ENCODE data around the gene COL11A2. TPM values are rescaled to one million over a fixed set of nuclear protein-coding genes. Genes with fewer than 3 reads are reported as not detected.

The COL11A2 gene
- total RNA-seq, 2 experiments from 2014 or later, result 2.8 to 3.0 TPM

GRCh38 chr6:33156964-33157363 lies 35.3 kb downstream of the COL11A2 start:
- H3K27ac Mint-ChIP-seq, result no peak overlapping the region

GRCh38 chr6:33156561-33156960 lies 35.7 kb downstream of the COL11A2 start:
- intact Hi-C loops (cut with DNase I, micrococcal nuclease), result no loop called here
- Mint-ChIP-seq H3K4me1 (ENCODE audit: low read depth) (peaks cover 5% of the 10 kb centered on the region), H3K27ac (no peak overlapping the region), H3K27me3 (peaks cover 14% of the 10 kb centered on the region), H3K36me3 (ENCODE audit: low read depth) (peaks cover 3% of the 10 kb centered on the region), H3K4me3 (no peak overlapping the region), H3K9me3 (peaks cover 3% of the 10 kb centered on the region)
- ChIA-PET CTCF (no interaction called here), POLR2A (no interaction called here)
- H3K36me3 ChIP-seq (ENCODE audit: insufficient read depth, low read length), result no peaks in the 10 kb centered on the region
- no peak for DNase-seq
- H3K4me3 ChIP-seq (ENCODE audit: low read length), result no peak overlapping the region
- ATAC-seq (ENCODE audit: poor library complexity), result no peak
- H3K27ac ChIP-seq (ENCODE audit: low read depth in 1 of 2, low read length in 2 of 2), result no peak overlapping the region
- H3K9me3 ChIP-seq (ENCODE audit: control insufficient read depth in 1 of 2, insufficient read depth in 1 of 2, low read length in 2 of 2), result peaks cover 0 to 2% of the 10 kb centered on the region in 2 experiments
- TF ChIP-seq CTCF (IDR thresholded peaks at IDR 0.05), result no peak
- H3K27me3 ChIP-seq (ENCODE audit: control insufficient read depth in 1 of 2, insufficient read depth in 2 of 2, low read length in 2 of 2), result peaks cover 0 to 4% of the 10 kb centered on the region in 2 experiments
- H3K4me1 ChIP-seq (ENCODE audit: insufficient read depth, low read length), result peaks cover 7% of the 10 kb centered on the region

More at GRCh38 chr6:33156964-33157363, 35.3 kb downstream of the COL11A2 start:
- Histone ChIP-seq H3K27me3 (ENCODE audit: control insufficient read depth in 1 of 2, insufficient read depth in 2 of 2, low read length in 2 of 2) (peaks cover 0 to 4% of the 10 kb centered on the region in 2 experiments), H3K4me3 (ENCODE audit: low read length) (no peak overlapping the region), H3K27ac (ENCODE audit: low read depth in 1 of 2, low read length in 2 of 2) (no peak overlapping the region), H3K4me1 (ENCODE audit: insufficient read depth, low read length) (peaks cover 11% of the 10 kb centered on the region), H3K9me3 (ENCODE audit: control insufficient read depth in 1 of 2, insufficient read depth in 1 of 2, low read length in 2 of 2) (no peaks in the 10 kb centered on the region), H3K36me3 (ENCODE audit: insufficient read depth, low read length) (no peaks in the 10 kb centered on the region)
- CTCF ChIA-PET, result interaction anchor here (1.2 kb wide), 1 partner anchor 41 kb away, joined by 5 read pairs; no protein-coding TSS in a partner anchor
- Mint-ChIP-seq H3K27me3 (peaks cover 14% of the 10 kb centered on the region), H3K4me1 (ENCODE audit: low read depth) (peaks cover 9% of the 10 kb centered on the region), H3K36me3 (ENCODE audit: low read depth) (peaks cover under 1% of the 10 kb centered on the region), H3K4me3 (no peak overlapping the region), H3K9me3 (peaks cover 3% of the 10 kb centered on the region)
- DNase-seq (no peak), ATAC-seq (ENCODE audit: poor library complexity) (no peak)
- intact Hi-C loops (cut with DNase I, micrococcal nuclease), result no loop called here
- TF ChIP-seq CTCF (IDR thresholded peaks at IDR 0.05), result no peak
- POLR2A ChIA-PET, result no interaction called here

- Histone ChIP-seq H3K27ac (ENCODE audit: low read depth in 1 of 2, low read length in 2 of 2) (no peak overlapping the region), H3K4me1 (ENCODE audit: insufficient read depth, low read length) (no peaks in the 10 kb centered on the region), H3K4me3 (ENCODE audit: low read length) (no peak overlapping the region), H3K27me3 (ENCODE audit: control insufficient read depth in 1 of 2, insufficient read depth in 2 of 2, low read length in 2 of 2) (peaks cover under 1 to 9% of the 10 kb centered on the region in 2 experiments), H3K9me3 (ENCODE audit: control insufficient read depth in 1 of 2, insufficient read depth in 1 of 2, low read length in 2 of 2) (peaks cover 3 to 6% of the 10 kb centered on the region in 2 experiments), H3K36me3 (ENCODE audit: insufficient read depth, low read length) (no peaks in the 10 kb centered on the region)
- Mint-ChIP-seq H3K27me3 (peaks cover 24% of the 10 kb centered on the region), H3K9me3 (peaks cover 3% of the 10 kb centered on the region), H3K27ac (no peak overlapping the region), H3K36me3 (ENCODE audit: low read depth) (peaks cover 3% of the 10 kb centered on the region), H3K4me3 (no peak overlapping the region), H3K4me1 (ENCODE audit: low read depth) (no peaks in the 10 kb centered on the region)
- intact Hi-C loops (cut with DNase I, micrococcal nuclease), result no loop called here
- TF ChIP-seq CTCF (IDR thresholded peaks at IDR 0.05), result no peak
- ATAC-seq (ENCODE audit: poor library complexity) (no peak), DNase-seq (no peak)
- ChIA-PET POLR2A (interaction anchor here (0.6 kb wide), 1 partner anchor 1252 kb away, joined by 3 read pairs; no protein-coding TSS in a partner anchor), CTCF (interaction anchor here (2.2 kb wide), 1 partner anchor 94 kb away, joined by 8 read pairs; no protein-coding TSS in a partner anchor)
These were observed 37.9 kb downstream of the COL11A2 start for GRCh38 chr6:33154349-33154748.

Measured in CD4-positive, alpha-beta T cell (primary cell).